GM18502 (cell line): ENCODE results near the gene PSMB8.
"Not testable (repeated sequence)": the region's sequence is repeated elsewhere in the genome, so short reads cannot be mapped to it uniquely, and the experiment has no call there.

Experiments used
- ATAC-seq: cut with Tn5 transposase; IDR thresholded peaks from one replicate; pipeline ENCODE4 v1.9.1; 2021; ENCODE audit warnings: mild to moderate bottlenecking; ENCODE audit not compliant: unreplicated experiment, poor library complexity

Gene PSMB8

GRCh38 chr6:32843979-32844838 is at the start of gene PSMB8:
Gene PSMB8 (minus strand): TSS chr6:32844047. CDS start chr6:32843996, 51 bp downstream.
- ATAC-seq = peak; percentile 70

GRCh38 chr6:32890831-32891230 is 47.0 kb upstream of the PSMB8 start:
- ATAC-seq = no peak

DNA sequence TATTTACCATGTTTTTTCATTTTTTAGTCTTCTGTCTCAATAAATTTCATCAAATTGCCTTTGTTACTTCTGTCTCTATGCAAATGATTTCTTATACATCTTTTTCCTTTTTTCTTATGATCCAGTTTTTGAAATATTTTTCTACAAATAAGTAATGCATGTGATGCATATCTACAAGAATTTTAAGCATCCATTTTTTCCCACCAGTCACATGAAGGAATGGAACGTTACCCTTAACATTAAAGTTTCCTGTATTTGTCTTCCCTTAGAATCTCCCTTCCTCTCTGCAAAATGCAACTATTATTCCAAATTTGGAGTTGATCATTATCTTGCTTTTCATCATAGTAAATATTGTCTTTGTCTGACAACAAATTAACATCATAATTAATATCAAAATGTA is 45.7 kb upstream of the PSMB8 start:
- no peak for ATAC-seq

GRCh38 chr6:32888576-32888975 is 44.7 kb upstream of the PSMB8 start:
- no peak for ATAC-seq

- no peak for ATAC-seq
Measured at GRCh38 chr6:32887616-32888015, 43.8 kb upstream of the PSMB8 start.

DNA sequence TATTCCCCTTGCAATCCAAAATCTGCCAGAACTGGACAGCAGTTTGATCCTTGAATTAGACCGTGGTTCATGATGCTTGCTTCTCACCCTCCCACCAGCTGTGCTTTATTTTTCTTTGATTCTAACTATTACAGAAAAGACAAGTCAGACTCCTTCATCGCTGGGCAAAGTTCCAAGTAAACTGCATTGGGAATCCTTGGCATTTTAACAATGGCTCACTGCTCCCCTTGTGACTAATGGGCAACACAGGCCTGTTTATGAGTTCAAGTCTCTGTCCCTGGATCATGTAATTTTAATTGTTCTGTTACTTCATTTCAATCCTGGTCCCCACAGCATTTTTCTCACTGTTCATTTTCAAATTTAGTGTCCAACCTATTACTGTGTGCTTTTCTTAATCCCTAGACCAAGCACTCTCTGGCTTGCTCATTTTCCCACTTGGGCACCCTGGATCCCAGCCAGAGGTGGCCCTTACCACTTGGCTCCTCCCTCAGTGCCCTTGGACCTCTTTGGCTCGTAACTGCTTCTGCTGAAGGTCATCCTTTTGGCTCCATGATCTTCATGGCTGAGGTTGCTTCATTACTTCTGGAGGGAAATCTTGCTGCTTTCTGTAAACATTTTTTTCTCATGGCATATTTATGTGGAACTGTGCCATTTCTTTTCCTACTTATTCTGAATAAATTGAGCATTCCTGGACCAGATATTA is 43.0 kb upstream of the PSMB8 start:
- no peak for ATAC-seq

- ATAC-seq = no peak
Measured at GRCh38 chr6:32885698-32886286, 41.9 kb upstream of the PSMB8 start.

DNA sequence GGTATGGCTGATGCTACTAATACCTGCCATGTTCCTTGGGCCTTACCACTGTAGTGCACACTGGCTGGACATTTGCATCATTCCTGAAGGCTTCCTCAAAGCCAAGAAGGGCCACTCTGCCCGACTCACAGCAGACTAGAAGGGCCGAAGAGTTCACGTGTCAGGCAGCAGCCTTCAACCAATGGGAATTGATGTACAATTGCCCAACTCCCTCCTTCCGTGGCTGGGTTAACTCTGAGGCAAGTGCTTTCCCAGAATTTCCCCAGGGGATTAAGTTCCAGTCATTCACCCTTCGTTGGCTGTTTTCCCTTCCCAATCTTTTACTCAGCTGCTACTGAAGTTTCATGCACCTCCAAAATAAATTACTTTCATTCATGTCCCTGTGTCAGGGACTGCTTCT is 39.9 kb upstream of the PSMB8 start:
- ATAC-seq = no peak

DNA sequence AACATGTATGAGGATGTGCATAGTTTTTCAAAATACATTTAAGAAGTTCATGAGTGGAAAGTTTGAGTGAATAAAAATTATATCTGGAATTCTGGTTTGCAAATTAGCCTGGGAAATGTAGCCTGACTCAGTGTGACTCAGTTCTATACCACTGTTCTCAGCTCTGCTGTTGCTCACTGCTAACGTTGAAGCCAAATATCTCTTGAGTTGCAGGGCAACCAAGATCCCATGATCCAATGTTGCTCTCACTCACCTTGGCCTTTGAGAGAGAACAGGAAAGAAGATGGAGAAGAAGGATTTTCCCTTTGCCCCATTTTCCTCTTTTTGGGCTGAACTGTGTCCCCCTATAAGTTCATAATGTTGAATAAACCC is 39.0 kb upstream of the PSMB8 start:
- ATAC-seq = no peak

DNA sequence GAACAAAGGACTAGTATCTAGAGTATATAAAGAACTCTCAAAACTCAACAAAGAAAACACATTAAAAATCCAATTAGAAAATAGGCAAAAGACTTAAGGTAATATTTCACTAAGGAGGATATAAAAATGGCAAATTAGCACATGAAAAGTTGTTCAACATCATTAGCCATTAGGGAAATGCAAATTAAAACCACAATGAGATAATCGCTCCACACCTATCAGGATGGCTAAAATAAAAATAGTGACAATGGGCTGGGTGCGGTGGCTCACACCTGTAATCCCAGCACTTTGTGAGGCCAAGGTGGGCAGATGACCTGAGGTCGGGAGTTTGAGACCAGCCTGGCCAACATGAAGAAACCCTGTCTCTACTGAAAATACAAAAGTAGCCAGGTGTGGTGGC is 37.1 kb upstream of the PSMB8 start:
- not testable (repeated sequence) for ATAC-seq

GRCh38 chr6:32879691-32880090 is 35.8 kb upstream of the PSMB8 start:
- ATAC-seq = no peak

DNA sequence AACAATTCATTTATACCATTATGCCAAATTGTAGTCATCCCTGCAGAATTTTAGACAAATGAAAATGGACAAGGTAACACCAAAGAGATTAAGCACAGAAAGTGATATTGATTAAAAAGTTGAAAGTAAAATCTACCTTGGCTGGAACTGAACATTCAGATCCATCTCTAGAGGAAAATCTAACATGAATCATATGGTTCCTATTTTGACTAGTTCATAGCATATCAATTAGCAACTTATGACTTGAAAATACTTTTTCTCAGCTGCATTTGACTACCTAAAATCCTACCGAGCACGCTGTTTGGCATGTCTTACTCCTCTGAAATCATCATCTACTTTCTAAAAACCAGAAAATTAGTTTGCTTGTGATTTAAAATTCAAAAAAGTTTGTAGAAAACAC is 32.8 kb upstream of the PSMB8 start:
- ATAC-seq = no peak

DNA sequence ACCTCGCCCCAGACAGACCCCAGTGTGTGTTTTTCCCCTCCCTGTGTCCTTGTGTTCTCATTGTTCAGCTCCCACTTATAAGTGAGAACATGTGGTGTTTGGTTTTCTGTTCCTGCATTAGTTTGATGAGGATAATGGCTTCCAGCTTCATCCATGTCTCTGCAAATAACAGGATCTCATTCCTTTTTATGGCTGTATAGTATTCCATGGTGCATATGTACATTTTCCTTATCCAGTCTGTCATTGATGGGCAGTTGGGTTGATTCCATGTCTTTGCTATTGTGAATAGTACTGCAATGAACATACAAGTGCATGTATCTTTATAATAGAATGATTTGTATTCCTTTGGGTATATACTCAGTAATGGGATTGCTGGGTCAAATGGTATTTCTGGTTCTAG is 30.1 kb upstream of the PSMB8 start:
- ATAC-seq = not testable (repeated sequence)

- ATAC-seq = no peak
Measured at GRCh38 chr6:32868257-32868788, 24.5 kb upstream of the PSMB8 start.

DNA sequence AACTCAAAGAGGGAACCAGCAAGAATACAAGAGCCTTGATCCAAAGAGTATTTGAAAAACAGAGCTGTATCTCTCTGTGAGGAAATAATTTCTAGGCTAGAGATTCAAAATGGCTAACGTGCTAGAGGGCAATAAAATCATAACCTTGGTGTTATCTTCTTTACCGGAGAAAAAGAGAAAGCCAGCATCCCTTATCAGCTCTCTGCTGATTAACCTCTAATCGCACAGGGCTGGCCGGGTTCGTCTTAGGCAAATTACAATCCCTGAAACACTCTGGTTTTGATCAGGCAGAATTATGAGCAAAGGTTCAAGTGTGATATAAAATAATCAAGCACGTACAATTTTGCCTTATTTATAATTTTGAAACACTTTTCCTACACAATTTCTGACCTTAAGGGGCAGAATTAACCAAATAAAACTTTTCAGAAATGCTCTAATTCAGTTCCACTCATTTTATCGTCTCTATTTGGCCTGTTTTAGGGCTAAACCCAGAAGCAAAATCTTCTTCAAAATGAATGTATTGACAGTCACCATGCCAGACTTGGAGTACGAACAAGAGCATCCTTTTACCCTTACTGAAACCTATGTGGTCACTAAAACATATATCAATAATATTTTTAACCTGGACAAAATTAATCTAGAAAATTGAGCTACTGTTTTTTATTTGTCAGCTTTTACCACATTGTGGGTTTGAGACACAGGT is 23.9 kb upstream of the PSMB8 start:
- no peak for ATAC-seq

- no peak for ATAC-seq
Measured at GRCh38 chr6:32867022-32867477, 23.2 kb upstream of the PSMB8 start.

- no peak for ATAC-seq
Measured at GRCh38 chr6:32865724-32866443, 22.0 kb upstream of the PSMB8 start.

DNA sequence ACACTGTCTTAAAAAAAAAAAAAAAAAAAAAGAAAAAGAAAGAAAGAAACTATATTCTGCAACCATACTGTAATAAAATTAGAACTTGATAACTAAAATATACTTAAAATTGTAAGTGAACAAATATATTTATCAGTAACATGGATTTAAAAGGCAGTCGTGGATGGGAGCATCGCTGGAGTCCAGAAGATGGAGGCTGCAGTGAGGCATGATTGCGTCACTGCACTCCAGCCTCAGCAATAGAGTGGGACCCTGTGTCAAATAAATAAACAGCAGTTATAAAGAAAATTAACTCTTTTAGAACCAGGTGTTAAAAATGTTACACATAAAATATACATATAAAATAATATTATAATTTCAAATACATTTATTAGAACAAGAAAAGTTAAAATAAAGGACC is 18.9 kb upstream of the PSMB8 start:
- ATAC-seq = no peak

GRCh38 chr6:32860674-32861073 is 16.8 kb upstream of the PSMB8 start:
- no peak for ATAC-seq

DNA sequence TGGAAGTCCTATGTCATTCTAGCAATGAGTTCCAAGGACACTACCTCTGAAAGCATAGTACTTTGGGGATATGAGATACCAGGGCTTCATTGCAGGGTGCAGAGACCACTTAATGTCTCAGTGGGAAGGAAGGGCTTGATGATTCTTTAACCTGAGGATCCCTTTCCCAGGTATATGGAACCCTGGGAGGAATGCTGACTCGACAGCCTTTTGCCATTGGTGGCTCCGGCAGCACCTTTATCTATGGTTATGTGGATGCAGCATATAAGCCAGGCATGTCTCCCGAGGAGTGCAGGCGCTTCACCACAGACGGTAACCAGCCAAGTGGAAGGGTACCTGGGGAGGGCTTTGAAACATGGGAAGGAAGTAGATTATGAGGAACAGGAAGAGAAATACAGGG is 14.3 kb upstream of the PSMB8 start:
- ATAC-seq = no peak
